CD4-positive, CD25-positive, alpha-beta regulatory T cell (primary cell): ENCODE data around the gene DUOX2. TPM values are rescaled to one million over a fixed set of nuclear protein-coding genes. Genes with fewer than 3 reads are reported as not detected.

Experiments
- ATAC-seq, 2 donors: fragments of 150-1000 bp; cut with Tn5 transposase; one replicate each; pipeline ENCODE4 v1.10.0; 2021; ENCODE audit warnings: low read depth in 2 of 2, moderate number of reproducible peaks in 2 of 2, moderate library complexity in 1 of 2
- DNase-seq, 3 donors: peaks; one replicate each; pipeline versions ENCODE4 v3.0.0 to v3.0.0-alpha.2; 2012 to 2022; ENCODE audit warnings: mixed read lengths in 1 of 3
- H3K27ac ChIP-seq: one replicate; pipeline ENCODE4 v1.7.0; 2013; ENCODE audit warnings: mild to moderate bottlenecking, low read length; ENCODE audit not compliant: insufficient read depth, poor library complexity, severe bottlenecking
- H3K27me3 ChIP-seq: one replicate; pipeline ENCODE4 v1.7.0; 2013; ENCODE audit warnings: low read length; ENCODE audit not compliant: control insufficient read depth, insufficient read depth
- H3K36me3 ChIP-seq: one replicate; pipeline ENCODE4 v1.7.0; 2013; ENCODE audit warnings: mild to moderate bottlenecking, low read length, moderate library complexity; ENCODE audit not compliant: control insufficient read depth, insufficient read depth
- H3K4me1 ChIP-seq: 2 replicates; pipeline ENCODE4 v1.7.0; 2013; ENCODE audit warnings: mild to moderate bottlenecking, low read length; ENCODE audit not compliant: insufficient read depth, control insufficient read depth, poor library complexity, severe bottlenecking
- H3K4me3 ChIP-seq: one replicate; pipeline ENCODE4 v1.7.0; 2013; ENCODE audit warnings: low read depth, mild to moderate bottlenecking, low read length, moderate library complexity
- H3K9me3 ChIP-seq, 2 experiments: 1 replicate in 1 of 2; 2 replicates in 1 of 2; pipeline ENCODE4 v1.7.0; 2013; ENCODE audit warnings: low read length in 2 of 2, mild to moderate bottlenecking in 1 of 2, moderate library complexity in 1 of 2; ENCODE audit not compliant: control insufficient read depth in 2 of 2
- H3K27ac Mint-ChIP-seq, 3 donors: one replicate each; pipeline ENCODE4 v1.8.0; 2020 to 2022; ENCODE audit warnings: mild to moderate bottlenecking in 3 of 3, mixed read lengths in 3 of 3, moderate library complexity in 2 of 3
- H3K27me3 Mint-ChIP-seq: one replicate; pipeline ENCODE4 v1.8.0; 2022; ENCODE audit warnings: mild to moderate bottlenecking, mixed read lengths
- H3K36me3 Mint-ChIP-seq: one replicate; pipeline ENCODE4 v1.8.0; 2020; ENCODE audit warnings: mixed read lengths
- H3K4me1 Mint-ChIP-seq, 4 donors: one replicate each; pipeline ENCODE4 v1.8.0; 2020 to 2022; ENCODE audit warnings: mixed read lengths in 4 of 4, mild to moderate bottlenecking in 1 of 4
- H3K4me3 Mint-ChIP-seq, 4 donors: one replicate each; pipeline ENCODE4 v1.8.0; 2020 to 2022; ENCODE audit warnings: mild to moderate bottlenecking in 4 of 4, mixed read lengths in 4 of 4, moderate library complexity in 3 of 4
- H3K9me3 Mint-ChIP-seq, 7 donors: one replicate each; pipeline ENCODE4 v1.8.0; 2020 to 2022; ENCODE audit warnings: mixed read lengths in 7 of 7, mild to moderate bottlenecking in 3 of 7, moderate library complexity in 2 of 7
- polyA plus RNA-seq, 4 donors: library from polyadenylated mRNA; unstranded; fragments of 300-500 nt; fragmentation: Illumina TruSeq; gene quantifications; one replicate each; pipeline ENCODE4 v1.2.3, GENCODE V29; 2021
- total RNA-seq: library from RNA; stranded (reverse); gene quantifications from one replicate; pipeline ENCODE4 v1.2.3, GENCODE V29; 2022

Gene DUOX2
- total and polyA plus RNA-seq, 5 donors from 2014 or later: not detected

GRCh38 chr15:45144775-45145174 is 30.8 kb upstream of the DUOX2 start:
- H3K9me3 Mint-ChIP-seq: no peaks in the 10 kb centered on the region
- no peaks in the 10 kb centered on the region for H3K36me3 Mint-ChIP-seq
- no peak overlapping the region for H3K27ac ChIP-seq
- DNase-seq: no peak
- no peaks in the 10 kb centered on the region for H3K9me3 ChIP-seq
- H3K4me3 ChIP-seq: no peak overlapping the region
- H3K27me3 Mint-ChIP-seq: no peaks in the 10 kb centered on the region
- H3K4me1 Mint-ChIP-seq: no peaks in the 10 kb centered on the region
- H3K4me3 Mint-ChIP-seq: no peak overlapping the region
- H3K27me3 ChIP-seq: no peaks in the 10 kb centered on the region
- H3K27ac Mint-ChIP-seq: no peak overlapping the region
- no peak for ATAC-seq
- no peaks in the 10 kb centered on the region for H3K4me1 ChIP-seq
- H3K36me3 ChIP-seq: no peaks in the 10 kb centered on the region

GRCh38 chr15:45143946-45144345 is 30.0 kb upstream of the DUOX2 start:
- ATAC-seq (no peak), DNase-seq (no peak)
- no peaks in the 10 kb centered on the region for H3K9me3 Mint-ChIP-seq
- H3K36me3 Mint-ChIP-seq: no peaks in the 10 kb centered on the region
- no peak overlapping the region for H3K27ac ChIP-seq
- no peak overlapping the region for H3K4me3 Mint-ChIP-seq
- H3K36me3 ChIP-seq: no peaks in the 10 kb centered on the region
- H3K4me3 ChIP-seq: no peak overlapping the region
- no peaks in the 10 kb centered on the region for H3K27me3 ChIP-seq
- no peaks in the 10 kb centered on the region for H3K27me3 Mint-ChIP-seq
- no peaks in the 10 kb centered on the region for H3K9me3 ChIP-seq
- no peak overlapping the region for H3K27ac Mint-ChIP-seq
- no peaks in the 10 kb centered on the region for H3K4me1 ChIP-seq
- H3K4me1 Mint-ChIP-seq: no peaks in the 10 kb centered on the region

DNA sequence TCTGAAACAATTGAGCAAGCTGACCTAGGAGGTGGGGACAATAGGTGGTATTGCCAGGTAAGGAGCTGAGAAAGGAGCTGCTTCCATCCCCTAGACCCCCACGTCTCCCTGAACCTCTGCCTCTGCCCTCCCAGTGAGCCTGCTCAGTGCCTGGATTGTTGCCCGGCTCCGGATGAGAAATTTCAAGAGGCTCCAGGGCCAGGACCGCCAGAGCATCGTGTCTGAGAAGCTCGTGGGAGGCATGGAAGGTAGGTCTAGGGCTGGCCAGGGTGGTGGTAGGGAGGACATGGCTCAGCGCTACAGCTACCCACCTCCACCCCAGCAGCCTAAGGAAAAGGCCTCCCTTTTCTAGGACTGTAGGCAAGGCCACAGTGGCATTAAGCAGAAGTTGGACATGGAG is 29.1 kb upstream of the DUOX2 start:
- H3K4me3 Mint-ChIP-seq: no peak overlapping the region
- H3K27ac Mint-ChIP-seq: no peak overlapping the region
- no peaks in the 10 kb centered on the region for H3K36me3 Mint-ChIP-seq
- no peaks in the 10 kb centered on the region for H3K9me3 Mint-ChIP-seq
- H3K36me3 ChIP-seq: no peaks in the 10 kb centered on the region
- peaks cover 5% of the 10 kb centered on the region for H3K27me3 Mint-ChIP-seq
- H3K27me3 ChIP-seq: no peaks in the 10 kb centered on the region
- DNase-seq: no peak
- H3K27ac ChIP-seq: no peak overlapping the region
- H3K9me3 ChIP-seq: no peaks in the 10 kb centered on the region
- ATAC-seq: no peak
- H3K4me1 ChIP-seq: no peaks in the 10 kb centered on the region
- H3K4me3 ChIP-seq: no peak overlapping the region
- H3K4me1 Mint-ChIP-seq: peaks cover 0 to 5% (median 0%) of the 10 kb centered on the region in 4 donors

GRCh38 chr15:45141386-45141785 is 27.4 kb upstream of the DUOX2 start:
- Histone ChIP-seq H3K36me3 (no peaks in the 10 kb centered on the region), H3K4me3 (no peak overlapping the region), H3K4me1 (peaks cover 2% of the 10 kb centered on the region), H3K9me3 (no peaks in the 10 kb centered on the region), H3K27me3 (no peaks in the 10 kb centered on the region), H3K27ac (no peak overlapping the region)
- Mint-ChIP-seq H3K4me3 (no peak overlapping the region), H3K27ac (no peak overlapping the region), H3K4me1 (peaks cover 0 to 5% (median 3%) of the 10 kb centered on the region in 4 donors), H3K27me3 (peaks cover 8% of the 10 kb centered on the region), H3K36me3 (no peaks in the 10 kb centered on the region), H3K9me3 (no peaks in the 10 kb centered on the region)
- DNase-seq (no peak), ATAC-seq (no peak)

- no peak overlapping the region for H3K4me3 Mint-ChIP-seq
- H3K9me3 Mint-ChIP-seq: no peaks in the 10 kb centered on the region
- DNase-seq: no peak
- H3K4me3 ChIP-seq: no peak overlapping the region
- H3K27ac ChIP-seq: no peak overlapping the region
- H3K27me3 Mint-ChIP-seq: peaks cover 11% of the 10 kb centered on the region
- H3K36me3 Mint-ChIP-seq: no peaks in the 10 kb centered on the region
- H3K27me3 ChIP-seq: no peaks in the 10 kb centered on the region
- H3K36me3 ChIP-seq: no peaks in the 10 kb centered on the region
- H3K9me3 ChIP-seq: no peaks in the 10 kb centered on the region
- ATAC-seq: no peak
- H3K27ac Mint-ChIP-seq: no peak overlapping the region
- peaks cover 0 to 8% (median 4%) of the 10 kb centered on the region in 4 donors for H3K4me1 Mint-ChIP-seq
- peaks cover 6% of the 10 kb centered on the region for H3K4me1 ChIP-seq
These were observed 26.7 kb upstream of the DUOX2 start for GRCh38 chr15:45140557-45141250.

GRCh38 chr15:45139770-45140169 is 25.8 kb upstream of the DUOX2 start:
- ATAC-seq (no peak), DNase-seq (no peak)
- Histone ChIP-seq H3K4me1 (peaks cover 10% of the 10 kb centered on the region), H3K36me3 (no peaks in the 10 kb centered on the region), H3K9me3 (no peaks in the 10 kb centered on the region), H3K4me3 (no peak overlapping the region), H3K27ac (no peak overlapping the region), H3K27me3 (peaks cover 1% of the 10 kb centered on the region)
- Mint-ChIP-seq H3K4me3 (no peak overlapping the region), H3K9me3 (peaks cover 0 to 2% (median 0%) of the 10 kb centered on the region in 7 donors), H3K27me3 (peaks cover 15% of the 10 kb centered on the region), H3K36me3 (no peaks in the 10 kb centered on the region), H3K4me1 (peaks cover 0 to 10% (median 4%) of the 10 kb centered on the region in 4 donors), H3K27ac (no peak overlapping the region)

DNA sequence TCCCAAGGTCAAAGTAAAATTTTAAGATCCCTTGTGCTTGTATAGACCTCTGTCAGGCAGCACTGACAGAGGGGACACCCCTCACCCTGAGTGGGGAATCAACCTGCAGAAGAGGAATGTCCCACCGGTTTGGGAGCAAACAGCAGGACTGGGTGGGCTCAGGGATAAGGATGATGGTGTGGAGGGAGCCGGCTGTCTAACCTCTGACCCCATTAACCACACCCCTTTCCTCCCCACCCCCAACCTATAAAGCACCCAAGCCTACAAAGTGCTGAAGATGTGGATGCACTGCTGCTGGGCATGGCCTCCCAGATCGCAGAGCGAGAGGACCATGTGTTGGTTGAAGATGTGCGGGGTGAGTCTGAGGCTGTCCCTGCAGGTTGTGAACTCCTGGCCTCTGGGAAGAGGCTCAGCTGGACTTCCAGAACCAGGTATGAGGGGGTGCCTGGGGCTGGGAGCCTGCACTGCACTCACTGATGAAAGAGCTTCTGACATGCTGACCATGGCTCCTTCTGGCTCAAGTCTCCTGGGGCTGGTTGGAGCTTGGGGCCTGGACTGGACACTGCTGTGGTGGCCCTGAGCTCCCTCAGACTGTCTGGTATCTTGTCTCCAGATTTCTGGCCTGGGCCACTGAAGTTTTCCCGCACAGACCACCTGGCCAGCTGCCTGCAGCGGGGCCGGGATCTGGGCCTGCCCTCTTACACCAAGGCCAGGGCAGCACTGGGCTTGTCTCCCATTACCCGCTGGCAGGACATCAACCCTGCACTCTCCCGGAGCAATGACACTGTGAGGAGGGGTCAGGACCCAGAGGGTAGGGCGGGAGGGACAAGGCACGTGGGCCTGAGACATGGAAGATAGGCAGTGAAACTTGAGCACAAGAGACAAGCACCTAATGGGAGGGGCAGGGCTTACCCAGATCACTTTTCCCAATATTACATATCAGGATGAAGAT is 25.1 kb upstream of the DUOX2 start:
- ATAC-seq: no peak
- no peaks in the 10 kb centered on the region for H3K9me3 ChIP-seq
- no peak for DNase-seq
- no peak overlapping the region for H3K4me3 ChIP-seq
- H3K27ac ChIP-seq: no peak overlapping the region
- H3K4me1 Mint-ChIP-seq: peaks cover 0 to 17% (median 5%) of the 10 kb centered on the region in 4 donors
- H3K27me3 Mint-ChIP-seq: peaks cover 22% of the 10 kb centered on the region
- H3K36me3 ChIP-seq: no peaks in the 10 kb centered on the region
- H3K36me3 Mint-ChIP-seq: no peaks in the 10 kb centered on the region
- peaks cover 7% of the 10 kb centered on the region for H3K27me3 ChIP-seq
- peaks cover 11% of the 10 kb centered on the region for H3K4me1 ChIP-seq
- peaks cover 0 to 2% (median 0%) of the 10 kb centered on the region in 7 donors for H3K9me3 Mint-ChIP-seq
- H3K27ac Mint-ChIP-seq: no peak overlapping the region
- H3K4me3 Mint-ChIP-seq: no peak overlapping the region
